Measurements from ENCODE around the gene RPS2. TPM values are rescaled to one million over a fixed set of nuclear protein-coding genes. Genes with fewer than 3 reads are reported as not detected.
A peak's percentile ranks its signal among the peaks of the same experiment; 100 is the strongest.

The RPS2 gene
- total RNA-seq, 1 experiment from 2014 or later, result 4,395 TPM

- TF ChIP-seq ZNF425 (CRISPR knock-in tag; conservative IDR thresholded peaks at IDR 0.05) (no peak), TEAD4 (CRISPR knock-in tag; IDR thresholded peaks at IDR 0.05) (no peak), USF2 (CRISPR knock-in tag; IDR thresholded peaks at IDR 0.05) (no peak), GABPB1 (CRISPR knock-in tag; IDR thresholded peaks at IDR 0.05) (no peak), ATF6 (CRISPR knock-in tag; IDR thresholded peaks at IDR 0.05) (no peak), GRHL2 (CRISPR knock-in tag; IDR thresholded peaks at IDR 0.05; ENCODE audit: insufficient replicate concordance, severe bottlenecking) (no peak), ZNF317 (CRISPR knock-in tag; IDR thresholded peaks at IDR 0.05; ENCODE audit: borderline replicate concordance, low read depth) (0 out of 2 replicates have a peak, but pooled peaks have one; percentile 16), E2F5 (CRISPR knock-in tag; IDR thresholded peaks at IDR 0.05) (peak; percentile 59; the same call in 1 of the 2 replicates), CTCF (IDR thresholded peaks at IDR 0.05) (no peak), IRF2 (CRISPR knock-in tag; IDR thresholded peaks at IDR 0.05; ENCODE audit: borderline replicate concordance, low read depth) (no peak), ZBTB43 (CRISPR knock-in tag; IDR thresholded peaks at IDR 0.05) (peak; percentile 56; the same call in 1 of the 2 replicates), TEAD1 (CRISPR knock-in tag; IDR thresholded peaks at IDR 0.05) (peak; percentile 67), TP53 (CRISPR knock-in tag; IDR thresholded peaks at IDR 0.05) (peak; percentile 94), SMAD3 (CRISPR knock-in tag; IDR thresholded peaks at IDR 0.05; ENCODE audit: borderline replicate concordance) (peak; percentile 31; the same call in 1 of the 2 replicates), ESRRA (CRISPR knock-in tag; IDR thresholded peaks at IDR 0.05; ENCODE audit: borderline replicate concordance) (no peak; the same call in 1 of the 2 replicates), ELF4 (CRISPR knock-in tag; IDR thresholded peaks at IDR 0.05; ENCODE audit: low read depth) (no peak), CREB1 (CRISPR knock-in tag; IDR thresholded peaks at IDR 0.05) (no peak), MYBL2 (CRISPR knock-in tag; IDR thresholded peaks at IDR 0.05) (0 out of 2 replicates have a peak, but pooled peaks have one; percentile 55), PRRX2 (CRISPR knock-in tag; IDR thresholded peaks at IDR 0.05) (no peak), E2F1 (CRISPR knock-in tag; IDR thresholded peaks at IDR 0.05) (no peak), ZNF671 (CRISPR knock-in tag; IDR thresholded peaks at IDR 0.05) (no peak)
- TF ChIP-seq, protein P1, sequence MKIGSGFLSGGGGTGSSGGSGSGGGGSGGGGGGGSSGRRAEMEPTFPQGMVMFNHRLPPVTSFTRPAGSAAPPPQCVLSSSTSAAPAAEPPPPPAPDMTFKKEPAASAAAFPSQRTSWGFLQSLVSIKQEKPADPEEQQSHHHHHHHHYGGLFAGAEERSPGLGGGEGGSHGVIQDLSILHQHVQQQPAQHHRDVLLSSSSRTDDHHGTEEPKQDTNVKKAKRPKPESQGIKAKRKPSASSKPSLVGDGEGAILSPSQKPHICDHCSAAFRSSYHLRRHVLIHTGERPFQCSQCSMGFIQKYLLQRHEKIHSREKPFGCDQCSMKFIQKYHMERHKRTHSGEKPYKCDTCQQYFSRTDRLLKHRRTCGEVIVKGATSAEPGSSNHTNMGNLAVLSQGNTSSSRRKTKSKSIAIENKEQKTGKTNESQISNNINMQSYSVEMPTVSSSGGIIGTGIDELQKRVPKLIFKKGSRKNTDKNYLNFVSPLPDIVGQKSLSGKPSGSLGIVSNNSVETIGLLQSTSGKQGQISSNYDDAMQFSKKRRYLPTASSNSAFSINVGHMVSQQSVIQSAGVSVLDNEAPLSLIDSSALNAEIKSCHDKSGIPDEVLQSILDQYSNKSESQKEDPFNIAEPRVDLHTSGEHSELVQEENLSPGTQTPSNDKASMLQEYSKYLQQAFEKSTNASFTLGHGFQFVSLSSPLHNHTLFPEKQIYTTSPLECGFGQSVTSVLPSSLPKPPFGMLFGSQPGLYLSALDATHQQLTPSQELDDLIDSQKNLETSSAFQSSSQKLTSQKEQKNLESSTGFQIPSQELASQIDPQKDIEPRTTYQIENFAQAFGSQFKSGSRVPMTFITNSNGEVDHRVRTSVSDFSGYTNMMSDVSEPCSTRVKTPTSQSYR (CRISPR knock-in tag; IDR thresholded peaks at IDR 0.05), result no peak
- TF ChIP-seq, protein P2, sequence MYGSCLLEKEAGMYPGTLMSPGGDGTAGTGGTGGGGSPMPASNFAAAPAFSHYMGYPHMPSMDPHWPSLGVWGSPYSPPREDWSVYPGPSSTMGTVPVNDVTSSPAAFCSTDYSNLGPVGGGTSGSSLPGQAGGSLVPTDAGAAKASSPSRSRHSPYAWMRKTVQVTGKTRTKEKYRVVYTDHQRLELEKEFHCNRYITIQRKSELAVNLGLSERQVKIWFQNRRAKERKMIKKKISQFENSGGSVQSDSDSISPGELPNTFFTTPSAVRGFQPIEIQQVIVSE (CRISPR knock-in tag; IDR thresholded peaks at IDR 0.05; ENCODE audit: borderline replicate concordance), result no peak
These were observed 14.8 kb upstream of the RPS2 start (continued) for GRCh38 chr16:1979271-1980029.
